Gastrocnemius medialis (tissue), 4 donors: ENCODE results near the gene ALDOA.

Experiments used
- POLR2A ChIP-seq, 2 donors: fragments of 450-650 bp; IDR thresholded peaks; one replicate each; pipeline ENCODE4 v1.6.1; 2017; ENCODE audit warnings: antibody characterized with exemption in 2 of 2, mild to moderate bottlenecking in 2 of 2, moderate library complexity in 2 of 2
- TF ChIP-seq, protein P1 (sequence below), 5 experiments: fragments of 450-650 bp in 3 of 5; fragments of 200-600 bp in 2 of 5; sonication (generic) in 2 of 5; IDR thresholded peaks in 4 of 5; conservative IDR thresholded peaks in 1 of 5; 1 replicate in 4 of 5; 2 replicates in 1 of 5; pipeline ENCODE4 v1.5.1; 2016 to 2019; ENCODE audit warnings: antibody characterized with exemption in 5 of 5, mild to moderate bottlenecking in 3 of 5, moderate library complexity in 3 of 5

GRCh38 chr16:30052671-30053372, 12.7 kb upstream of the ALDOA start:
- TF ChIP-seq, protein P1, sequence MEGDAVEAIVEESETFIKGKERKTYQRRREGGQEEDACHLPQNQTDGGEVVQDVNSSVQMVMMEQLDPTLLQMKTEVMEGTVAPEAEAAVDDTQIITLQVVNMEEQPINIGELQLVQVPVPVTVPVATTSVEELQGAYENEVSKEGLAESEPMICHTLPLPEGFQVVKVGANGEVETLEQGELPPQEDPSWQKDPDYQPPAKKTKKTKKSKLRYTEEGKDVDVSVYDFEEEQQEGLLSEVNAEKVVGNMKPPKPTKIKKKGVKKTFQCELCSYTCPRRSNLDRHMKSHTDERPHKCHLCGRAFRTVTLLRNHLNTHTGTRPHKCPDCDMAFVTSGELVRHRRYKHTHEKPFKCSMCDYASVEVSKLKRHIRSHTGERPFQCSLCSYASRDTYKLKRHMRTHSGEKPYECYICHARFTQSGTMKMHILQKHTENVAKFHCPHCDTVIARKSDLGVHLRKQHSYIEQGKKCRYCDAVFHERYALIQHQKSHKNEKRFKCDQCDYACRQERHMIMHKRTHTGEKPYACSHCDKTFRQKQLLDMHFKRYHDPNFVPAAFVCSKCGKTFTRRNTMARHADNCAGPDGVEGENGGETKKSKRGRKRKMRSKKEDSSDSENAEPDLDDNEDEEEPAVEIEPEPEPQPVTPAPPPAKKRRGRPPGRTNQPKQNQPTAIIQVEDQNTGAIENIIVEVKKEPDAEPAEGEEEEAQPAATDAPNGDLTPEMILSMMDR (IDR thresholded peaks at IDR 0.05 in 4 of 5, conservative IDR thresholded peaks at IDR 0.05 in 1 of 5), result no peak
- TF ChIP-seq POLR2A (IDR thresholded peaks at IDR 0.05), result no peak
